Activated naive CD8-positive, alpha-beta T cell treated with anti-CD3 and anti-CD28 coated beads, Interleukin-2, amount 10 ng/mL, durations not matched to agents 7 days and 5 days (primary cell): ENCODE data around the gene TNFRSF1B. TPM values are rescaled to one million over a fixed set of nuclear protein-coding genes. Genes with fewer than 3 reads are reported as not detected.
A peak's percentile ranks its signal among the peaks of the same experiment; 100 is the strongest.

ENCODE experiments used
- ATAC-seq: fragments of 150-1000 bp; cut with Tn5 transposase; one replicate; pipeline ENCODE4 v1.10.0; 2021; ENCODE audit warnings: low read depth, moderate library complexity
- POLR2A ChIA-PET: fragments of 350-600 bp; sonication (Branson Sonifier 250); formaldehyde crosslinking; loops from one replicate; lab custom pipeline; 2021; ENCODE audit warnings: antibody characterized with exemption; lab: Charles Lee
- DNase-seq: peaks from one replicate; pipeline ENCODE4 v3.0.0; 2021
- H3K27ac Mint-ChIP-seq: one replicate; pipeline ENCODE4 v1.8.0; 2022; ENCODE audit warnings: mild to moderate bottlenecking, mixed read lengths
- H3K27me3 Mint-ChIP-seq: one replicate; pipeline ENCODE4 v1.8.0; 2022; ENCODE audit warnings: mild to moderate bottlenecking, moderate library complexity, mixed read lengths
- H3K36me3 Mint-ChIP-seq: one replicate; pipeline ENCODE4 v1.8.0; 2021; ENCODE audit warnings: mild to moderate bottlenecking, mixed read lengths
- H3K4me1 Mint-ChIP-seq: one replicate; pipeline ENCODE4 v1.8.0; 2021; ENCODE audit warnings: mixed read lengths
- H3K4me3 Mint-ChIP-seq: one replicate; pipeline ENCODE4 v1.8.0; 2022; ENCODE audit warnings: mild to moderate bottlenecking, moderate library complexity, mixed read lengths
- H3K9me3 Mint-ChIP-seq: one replicate; pipeline ENCODE4 v1.8.0; 2021; ENCODE audit warnings: mixed read lengths
- total RNA-seq, 2 experiments: library from RNA; stranded (reverse); gene quantifications; one replicate each; pipeline ENCODE4 v1.2.3, GENCODE V29; 2021

TNFRSF1B gene
- total RNA-seq, 2 experiments from 2014 or later: 215 to 246 TPM

- Mint-ChIP-seq H3K9me3 (peaks cover 1% of the 10 kb centered on the region), H3K4me3 (no peak overlapping the region), H3K36me3 (peaks cover 4% of the 10 kb centered on the region), H3K27me3 (no peaks in the 10 kb centered on the region), H3K27ac (peak overlapping the region; percentile 99), H3K4me1 (peaks cover 58% of the 10 kb centered on the region)
- no peak for ATAC-seq
- no peak for DNase-seq
- POLR2A ChIA-PET: interaction anchor here (1.2 to 4.3 kb wide), 2 partner anchors 16 to 55 kb away, joined by 3 to 40 read pairs; no protein-coding TSS in a partner anchor
Measured at GRCh38 chr1:12144969-12145368, 21.8 kb upstream of the TNFRSF1B start.

- POLR2A ChIA-PET: interaction anchor here (1.5 to 4.3 kb wide), 3 partner anchors 12 to 238 kb away, joined by 5 to 40 read pairs (median 14); no protein-coding TSS in a partner anchor
Measured at GRCh38 chr1:12145616-12146342, 21.0 kb upstream of the TNFRSF1B start.

GRCh38 chr1:12146343-12147112 lies 20.3 kb upstream of the TNFRSF1B start:
- peaks cover 73% of the 10 kb centered on the region for H3K4me1 Mint-ChIP-seq
- peak overlapping the region; percentile 66 for H3K4me3 Mint-ChIP-seq
- peaks cover 1% of the 10 kb centered on the region for H3K9me3 Mint-ChIP-seq
- no peak for ATAC-seq
- peaks cover 6% of the 10 kb centered on the region for H3K36me3 Mint-ChIP-seq
- POLR2A ChIA-PET: interaction anchor here (1.5 to 7.2 kb wide), 5 partner anchors 11 to 238 kb away, joined by 5 to 67 read pairs (median 40); partner anchors contain the start of gene TNFRSF1B
- H3K27me3 Mint-ChIP-seq: no peaks in the 10 kb centered on the region
- no peak for DNase-seq
- peak overlapping the region; percentile 99 for H3K27ac Mint-ChIP-seq

More at GRCh38 chr1:12145616-12146342, 21.0 kb upstream of the TNFRSF1B start:
- no peak for DNase-seq
- peaks cover 1% of the 10 kb centered on the region for H3K9me3 Mint-ChIP-seq
- H3K4me3 Mint-ChIP-seq: no peak overlapping the region
- peaks cover 6% of the 10 kb centered on the region for H3K36me3 Mint-ChIP-seq
- no peaks in the 10 kb centered on the region for H3K27me3 Mint-ChIP-seq
- peaks cover 65% of the 10 kb centered on the region for H3K4me1 Mint-ChIP-seq
- peak overlapping the region; percentile 99 for H3K27ac Mint-ChIP-seq
- no peak for ATAC-seq

- no peak for DNase-seq
- peak overlapping the region; percentile 66 for H3K4me3 Mint-ChIP-seq
- H3K27me3 Mint-ChIP-seq: no peaks in the 10 kb centered on the region
- POLR2A ChIA-PET: interaction anchor here (1.1 to 7.2 kb wide), 7 partner anchors 8 to 239 kb away, joined by 3 to 67 read pairs (median 14); partner anchors contain the start of gene TNFRSF1B
- H3K4me1 Mint-ChIP-seq: peaks cover 80% of the 10 kb centered on the region
- ATAC-seq: no peak
- peaks cover 1% of the 10 kb centered on the region for H3K9me3 Mint-ChIP-seq
- peak overlapping the region; percentile 99 for H3K27ac Mint-ChIP-seq
- H3K36me3 Mint-ChIP-seq: peaks cover 10% of the 10 kb centered on the region
Measured at GRCh38 chr1:12147201-12147701, 19.5 kb upstream of the TNFRSF1B start.

GRCh38 chr1:12148160-12148957 lies 18.4 kb upstream of the TNFRSF1B start:
- Mint-ChIP-seq H3K27me3 (no peaks in the 10 kb centered on the region), H3K27ac (peak overlapping the region; percentile 99), H3K4me3 (peak overlapping the region; percentile 82), H3K36me3 (peaks cover 10% of the 10 kb centered on the region), H3K4me1 (peaks cover 89% of the 10 kb centered on the region), H3K9me3 (peaks cover 1% of the 10 kb centered on the region)
- DNase-seq (no peak), ATAC-seq (no peak)
- POLR2A ChIA-PET: interaction anchor here (1.1 to 7.2 kb wide), 10 partner anchors 9 to 29 kb away, joined by 3 to 108 read pairs (median 20); partner anchors contain the start of gene TNFRSF1B

GRCh38 chr1:12148958-12149790 lies 17.6 kb upstream of the TNFRSF1B start:
- H3K36me3 Mint-ChIP-seq: peaks cover 10% of the 10 kb centered on the region
- H3K4me3 Mint-ChIP-seq: peak overlapping the region; percentile 82
- no peak for ATAC-seq
- DNase-seq: no peak
- peaks cover 86% of the 10 kb centered on the region for H3K4me1 Mint-ChIP-seq
- POLR2A ChIA-PET: interaction anchor here (1.6 to 7.2 kb wide), 8 partner anchors 8 to 29 kb away, joined by 4 to 108 read pairs (median 20); partner anchors contain the start of gene TNFRSF1B
- peak overlapping the region; percentile 99 for H3K27ac Mint-ChIP-seq
- peaks cover 1% of the 10 kb centered on the region for H3K9me3 Mint-ChIP-seq
- no peaks in the 10 kb centered on the region for H3K27me3 Mint-ChIP-seq

- Mint-ChIP-seq H3K36me3 (peaks cover 10% of the 10 kb centered on the region), H3K4me3 (peak overlapping the region; percentile 82), H3K4me1 (peaks cover 84% of the 10 kb centered on the region), H3K27ac (peak overlapping the region; percentile 99), H3K9me3 (peaks cover 1% of the 10 kb centered on the region), H3K27me3 (no peaks in the 10 kb centered on the region)
- POLR2A ChIA-PET: interaction anchor here (1.0 to 7.2 kb wide), 10 partner anchors 8 to 31 kb away, joined by 4 to 108 read pairs (median 12); partner anchors contain the start of gene TNFRSF1B
- no peak for DNase-seq
- ATAC-seq: no peak
Measured at GRCh38 chr1:12149791-12150175, 17.0 kb upstream of the TNFRSF1B start.

- H3K4me3 Mint-ChIP-seq: peak overlapping the region; percentile 82
- peak; percentile 69 for DNase-seq
- peaks cover 84% of the 10 kb centered on the region for H3K4me1 Mint-ChIP-seq
- H3K27ac Mint-ChIP-seq: peak overlapping the region; percentile 99
- H3K9me3 Mint-ChIP-seq: peaks cover 1% of the 10 kb centered on the region
- H3K36me3 Mint-ChIP-seq: peaks cover 13% of the 10 kb centered on the region
- POLR2A ChIA-PET: interaction anchor here (1.0 to 7.2 kb wide), 14 partner anchors 9 to 242 kb away, joined by 3 to 108 read pairs (median 7); partner anchors contain the start of gene TNFRSF1B
- peak; percentile 85 for ATAC-seq
- no peaks in the 10 kb centered on the region for H3K27me3 Mint-ChIP-seq
Measured at GRCh38 chr1:12150456-12151200, 16.2 kb upstream of the TNFRSF1B start.

GRCh38 chr1:12151465-12151864 lies 15.3 kb upstream of the TNFRSF1B start:
- H3K4me1 Mint-ChIP-seq: peaks cover 88% of the 10 kb centered on the region
- DNase-seq (no peak), ATAC-seq (no peak)
- H3K36me3 Mint-ChIP-seq: peaks cover 13% of the 10 kb centered on the region
- POLR2A ChIA-PET: interaction anchor here (1.2 to 7.2 kb wide), 11 partner anchors 10 to 243 kb away, joined by 3 to 108 read pairs (median 9); partner anchors contain the start of gene TNFRSF1B
- H3K9me3 Mint-ChIP-seq: peaks cover 1% of the 10 kb centered on the region
- peak overlapping the region; percentile 99 for H3K27ac Mint-ChIP-seq
- H3K27me3 Mint-ChIP-seq: no peaks in the 10 kb centered on the region
- H3K4me3 Mint-ChIP-seq: peak overlapping the region; percentile 82

- peak overlapping the region; percentile 99 for H3K27ac Mint-ChIP-seq
Measured at GRCh38 chr1:12152113-12152891, 14.5 kb upstream of the TNFRSF1B start.

More at GRCh38 chr1:12152113-12152891, 14.5 kb upstream of the TNFRSF1B start:
- peaks cover 13% of the 10 kb centered on the region for H3K36me3 Mint-ChIP-seq
- no peak for DNase-seq
- H3K4me1 Mint-ChIP-seq: peaks cover 83% of the 10 kb centered on the region
- no peaks in the 10 kb centered on the region for H3K27me3 Mint-ChIP-seq
- H3K4me3 Mint-ChIP-seq: peak overlapping the region; percentile 82
- ATAC-seq: no peak
- POLR2A ChIA-PET: interaction anchor here (2.4 to 7.2 kb wide), 7 partner anchors 9 to 243 kb away, joined by 9 to 108 read pairs (median 27); partner anchors contain the start of gene TNFRSF1B
- H3K9me3 Mint-ChIP-seq: peaks cover 1% of the 10 kb centered on the region
